GM19397 (cell line): ENCODE results near the gene SEC24C.

ENCODE experiments used
- ATAC-seq: cut with Tn5 transposase; IDR thresholded peaks from one replicate; pipeline ENCODE4 v1.9.1; 2021; ENCODE audit warnings: mild to moderate bottlenecking, moderate library complexity; ENCODE audit not compliant: unreplicated experiment

Gene SEC24C

GRCh38 chr10:73809061-73809818 lies 65.1 kb downstream of the SEC24C start:
- ATAC-seq: no peak

- no peak for ATAC-seq
Observed at GRCh38 chr10:73810358-73810734, 66.2 kb downstream of the SEC24C start.

- ATAC-seq: peak; percentile 26
Observed at GRCh38 chr10:73810735-73811465, 66.7 kb downstream of the SEC24C start.

- no peak for ATAC-seq
Observed at GRCh38 chr10:73812657-73813056, 68.5 kb downstream of the SEC24C start.

GRCh38 chr10:73813333-73813732 lies 69.2 kb downstream of the SEC24C start:
- no peak for ATAC-seq

GRCh38 chr10:73814276-73814895 lies 70.2 kb downstream of the SEC24C start:
- no peak for ATAC-seq

GRCh38 chr10:73814896-73815718 lies 70.9 kb downstream of the SEC24C start:
- no peak for ATAC-seq

GRCh38 chr10:73815719-73816030 lies 71.5 kb downstream of the SEC24C start:
- no peak for ATAC-seq

GRCh38 chr10:73816917-73817729 lies 73.0 kb downstream of the SEC24C start:
- no peak for ATAC-seq

- ATAC-seq: no peak
Observed at GRCh38 chr10:73817826-73818225, 73.7 kb downstream of the SEC24C start.

GRCh38 chr10:73818402-73818801 lies 74.2 kb downstream of the SEC24C start:
- no peak for ATAC-seq

GRCh38 chr10:73819081-73819480 lies 74.9 kb downstream of the SEC24C start:
- no peak for ATAC-seq

GRCh38 chr10:73819513-73820093 lies 75.4 kb downstream of the SEC24C start:
- no peak for ATAC-seq
